B cell (primary cell): ENCODE measurements around the gene MOSPD3. TPM values are rescaled to one million over a fixed set of nuclear protein-coding genes. Genes with fewer than 3 reads are reported as not detected.

ENCODE experiments used
- ATAC-seq: fragments of 200-7000 bp; cut with Tn5 transposase; one replicate; pipeline ENCODE4 v1.10.0; 2021; ENCODE audit warnings: low read depth, mild to moderate bottlenecking, moderate number of reproducible peaks, moderate library complexity
- CTCF ChIA-PET: fragments of 350-600 bp; sonication (Branson Sonifier 250); formaldehyde crosslinking; loops from one replicate; lab custom pipeline; 2021; ENCODE audit warnings: antibody characterized with exemption, inconsistent platforms; lab: Charles Lee
- POLR2A ChIA-PET: fragments of 350-600 bp; sonication (Branson Sonifier 250); formaldehyde crosslinking; loops from one replicate; lab custom pipeline; 2021; ENCODE audit warnings: antibody characterized with exemption; lab: Charles Lee
- DNase-seq: peaks from one replicate; pipeline ENCODE4 v3.0.0; 2013
- H2AFZ ChIP-seq: 2 replicates; pipeline ENCODE4 v1.6.1; 2012; ENCODE audit warnings: mild to moderate bottlenecking, low read depth, low read length; ENCODE audit not compliant: insufficient read depth, poor library complexity, severe bottlenecking
- H3K27ac ChIP-seq, 2 donors: 1 replicate in 1 of 2; 2 replicates in 1 of 2; pipeline ENCODE4 v1.5.1; 2012 to 2013; ENCODE audit warnings: low read length in 2 of 2, mild to moderate bottlenecking in 2 of 2, moderate library complexity in 1 of 2
- H3K27me3 ChIP-seq, 4 experiments: fragments of 200-600 bp in 1 of 4; sonication (generic) in 1 of 4; replicated peaks in 1 of 4; 1 replicate in 2 of 4; 2 replicates in 2 of 4; pipeline versions ENCODE4 v1.6.1 to v1.7.0; 2013 to 2016; ENCODE audit warnings: low read length in 3 of 4, mild to moderate bottlenecking in 2 of 4, mixed read lengths in 1 of 4, moderate library complexity in 1 of 4; ENCODE audit not compliant: insufficient read depth in 4 of 4, control insufficient read depth in 3 of 4; ENCODE audit errors: control extremely low read depth in 1 of 4
- H3K36me3 ChIP-seq, 2 experiments: replicated peaks in 1 of 2; 1 replicate in 1 of 2; 2 replicates in 1 of 2; pipeline versions ENCODE4 v1.6.1 to v1.7.1; 2013; ENCODE audit warnings: low read length in 1 of 2; ENCODE audit not compliant: insufficient read depth in 2 of 2, control insufficient read depth in 1 of 2; ENCODE audit errors: control extremely low read depth in 1 of 2, extremely low read depth in 1 of 2
- H3K4me1 ChIP-seq, 2 donors: fragments of 200-600 bp in 1 of 2; sonication (generic) in 1 of 2; 1 replicate in 1 of 2; 2 replicates in 1 of 2; pipeline versions ENCODE4 v1.5.1 to v1.6.1; 2013 to 2017; ENCODE audit warnings: low read length in 2 of 2; ENCODE audit not compliant: control insufficient read depth in 2 of 2, insufficient read depth in 2 of 2
- H3K4me2 ChIP-seq: replicated peaks from 2 replicates; pipeline ENCODE3; 2012; ENCODE audit warnings: mild to moderate bottlenecking, low read depth, low read length; ENCODE audit not compliant: poor library complexity, severe bottlenecking
- H3K4me3 ChIP-seq, 5 experiments: fragments of 200-600 bp in 1 of 5; sonication (generic) in 1 of 5; 1 replicate in 3 of 5; 2 replicates in 2 of 5; pipeline versions ENCODE4 v1.5.1 to v1.7.0; 2011 to 2016; ENCODE audit warnings: low read length in 4 of 5, mild to moderate bottlenecking in 4 of 5, low read depth in 2 of 5, control low read depth in 1 of 5, moderate library complexity in 1 of 5; ENCODE audit not compliant: insufficient read depth in 1 of 5; ENCODE audit errors: control extremely low read depth in 1 of 5, extremely low read depth in 1 of 5
- H3K79me2 ChIP-seq: fragments of 200-600 bp; sonication (generic); one replicate; pipeline ENCODE4 v1.6.0; 2016; ENCODE audit warnings: low read length; ENCODE audit not compliant: control insufficient read depth, insufficient read depth
- H3K9ac ChIP-seq: fragments of 200-600 bp; sonication (generic); 2 replicates; pipeline ENCODE4 v1.6.1; 2017; ENCODE audit warnings: mild to moderate bottlenecking, low read length, moderate library complexity
- H3K9me3 ChIP-seq, 3 donors: one replicate each; pipeline versions ENCODE4 v1.6.1 to v1.7.1; 2013; ENCODE audit warnings: low read length in 2 of 3; ENCODE audit not compliant: control insufficient read depth in 2 of 3, insufficient read depth in 1 of 3; ENCODE audit errors: control extremely low read depth in 1 of 3
- H4K20me1 ChIP-seq: 2 replicates; pipeline ENCODE4 v1.6.0; 2012; ENCODE audit warnings: mild to moderate bottlenecking, low read length; ENCODE audit not compliant: insufficient read depth, control insufficient read depth, poor library complexity, severe bottlenecking
- H3K27ac Mint-ChIP-seq: one replicate; pipeline ENCODE4 v1.8.0; 2021; ENCODE audit warnings: mixed read lengths
- H3K27me3 Mint-ChIP-seq: one replicate; pipeline ENCODE4 v1.8.0; 2021; ENCODE audit warnings: mixed read lengths
- H3K4me1 Mint-ChIP-seq: one replicate; pipeline ENCODE4 v1.8.0; 2021; ENCODE audit warnings: mixed read lengths
- H3K4me3 Mint-ChIP-seq: one replicate; pipeline ENCODE4 v1.8.0; 2021; ENCODE audit warnings: mixed read lengths
- H3K9me3 Mint-ChIP-seq: one replicate; pipeline ENCODE4 v1.8.0; 2022; ENCODE audit warnings: mixed read lengths; ENCODE audit not compliant: insufficient read depth
- EZH2 ChIP-seq: IDR thresholded peaks from 2 replicates; pipeline ENCODE4 v1.6.1; 2012; ENCODE audit warnings: borderline replicate concordance, low read depth, mild to moderate bottlenecking, moderate library complexity, low read length; ENCODE audit not compliant: insufficient read depth, poor library complexity, severe bottlenecking
- WGBS: methylation state at CpG from one replicate; pipeline ENCODE4 v1.1.5; 2013; ENCODE audit warnings: missing lambda C conversion rate; ENCODE audit not compliant: insufficient coverage; 5-methylcytosine and 5-hydroxymethylcytosine counted together
- intact Hi-C: fragments of 100-400 bp; cut with micrococcal nuclease; formaldehyde crosslinking; loops from one replicate; pipeline ENCODE4 v1.10.0; 2022
- polyA plus RNA-seq: library from polyadenylated mRNA; depleted of rRNA; stranded (reverse); fragments of >200 nt; gene quantifications from 2 replicates; pipeline ENCODE4 v1.2.3, GENCODE V29; 2012
- total RNA-seq, 2 donors: library from RNA; stranded (reverse); fragments of 120-200 nt in 1 of 2; gene quantifications; 1 replicate in 1 of 2; 2 replicates in 1 of 2; pipeline versions ENCODE4 v1.2.3 to v1.2.4, GENCODE V29; 2013 to 2022
- TF ChIP-seq, protein P1 (sequence below): fragments of 200-600 bp; IDR thresholded peaks from one replicate; pipeline ENCODE4 v1.8.0; 2022; ENCODE audit warnings: antibody characterized with exemption, mild to moderate bottlenecking

The MOSPD3 gene
- total and polyA plus RNA-seq, 2 donors (not counting 1 experiment from before 2014, with no cell fraction given): 18.8 to 19.2 TPM

DNA sequence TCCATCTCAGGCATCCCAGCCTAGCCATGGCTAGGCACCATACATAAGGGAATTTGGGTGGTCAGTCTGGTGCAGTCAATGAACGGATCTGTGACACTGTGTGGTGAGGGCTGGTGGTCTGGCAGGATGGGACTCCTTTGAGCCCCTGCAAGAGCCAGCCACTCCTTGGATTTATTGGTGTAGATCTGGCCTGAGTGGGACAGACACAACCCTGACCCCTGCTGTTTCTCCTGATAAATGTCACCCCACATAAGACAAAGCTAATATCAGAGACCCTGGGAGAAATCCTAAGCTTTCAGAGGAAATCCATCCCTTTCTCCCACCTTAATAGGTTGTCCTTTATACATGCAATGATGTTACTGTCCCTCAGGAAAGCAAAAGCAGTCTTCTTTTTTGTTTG lies 23.9 kb upstream of the MOSPD3 start:
- Histone ChIP-seq H3K4me2 (no peak overlapping the region), H3K9me3 (no peaks in the 10 kb centered on the region), H3K27me3 (peaks cover 0 to 22% (median 7%) of the 10 kb centered on the region in 4 experiments), H3K27ac (no peak overlapping the region), H3K4me1 (peaks cover 14 to 23% of the 10 kb centered on the region in 2 donors), H3K9ac (no peak overlapping the region), H4K20me1 (peaks cover 15% of the 10 kb centered on the region), H3K4me3 (no peak overlapping the region), H2AFZ (no peak overlapping the region), H3K36me3 (no peaks in the 10 kb centered on the region), H3K79me2 (peaks cover 18% of the 10 kb centered on the region)
- peaks cover 28% of the 10 kb centered on the region for H3K4me1 Mint-ChIP-seq
- H3K27me3 Mint-ChIP-seq: peaks cover 19% of the 10 kb centered on the region
- peak overlapping the region; percentile 72 for H3K4me3 Mint-ChIP-seq
- intact Hi-C loops: loop anchor here (1.0 to 5.0 kb wide), 2 partner anchors 24 to 506 kb away; partner anchors contain the start of gene ZNF3
- no peaks in the 10 kb centered on the region for H3K9me3 Mint-ChIP-seq
- ChIA-PET POLR2A (interaction anchor here (0.7 to 1.1 kb wide), 5 partner anchors 19 to 302 kb away, joined by 3 to 4 read pairs (median 3); partner anchors contain the start of gene AGFG2), CTCF (interaction anchor here (0.6 to 11.1 kb wide), 27 partner anchors 15 to 263 kb away, joined by 3 to 226 read pairs (median 4); partner anchors contain the start of genes AGFG2, MOSPD3, PCOLCE and SLC12A9)
- peak overlapping the region; percentile 42 for H3K27ac Mint-ChIP-seq
- WGBS: 60% methylated on average over 1 of the region's 1 CpG
- DNase-seq: no peak
- ATAC-seq: no peak
- TF ChIP-seq, protein P1, sequence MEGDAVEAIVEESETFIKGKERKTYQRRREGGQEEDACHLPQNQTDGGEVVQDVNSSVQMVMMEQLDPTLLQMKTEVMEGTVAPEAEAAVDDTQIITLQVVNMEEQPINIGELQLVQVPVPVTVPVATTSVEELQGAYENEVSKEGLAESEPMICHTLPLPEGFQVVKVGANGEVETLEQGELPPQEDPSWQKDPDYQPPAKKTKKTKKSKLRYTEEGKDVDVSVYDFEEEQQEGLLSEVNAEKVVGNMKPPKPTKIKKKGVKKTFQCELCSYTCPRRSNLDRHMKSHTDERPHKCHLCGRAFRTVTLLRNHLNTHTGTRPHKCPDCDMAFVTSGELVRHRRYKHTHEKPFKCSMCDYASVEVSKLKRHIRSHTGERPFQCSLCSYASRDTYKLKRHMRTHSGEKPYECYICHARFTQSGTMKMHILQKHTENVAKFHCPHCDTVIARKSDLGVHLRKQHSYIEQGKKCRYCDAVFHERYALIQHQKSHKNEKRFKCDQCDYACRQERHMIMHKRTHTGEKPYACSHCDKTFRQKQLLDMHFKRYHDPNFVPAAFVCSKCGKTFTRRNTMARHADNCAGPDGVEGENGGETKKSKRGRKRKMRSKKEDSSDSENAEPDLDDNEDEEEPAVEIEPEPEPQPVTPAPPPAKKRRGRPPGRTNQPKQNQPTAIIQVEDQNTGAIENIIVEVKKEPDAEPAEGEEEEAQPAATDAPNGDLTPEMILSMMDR: peak; percentile 41
- no peak for TF ChIP-seq EZH2

DNA sequence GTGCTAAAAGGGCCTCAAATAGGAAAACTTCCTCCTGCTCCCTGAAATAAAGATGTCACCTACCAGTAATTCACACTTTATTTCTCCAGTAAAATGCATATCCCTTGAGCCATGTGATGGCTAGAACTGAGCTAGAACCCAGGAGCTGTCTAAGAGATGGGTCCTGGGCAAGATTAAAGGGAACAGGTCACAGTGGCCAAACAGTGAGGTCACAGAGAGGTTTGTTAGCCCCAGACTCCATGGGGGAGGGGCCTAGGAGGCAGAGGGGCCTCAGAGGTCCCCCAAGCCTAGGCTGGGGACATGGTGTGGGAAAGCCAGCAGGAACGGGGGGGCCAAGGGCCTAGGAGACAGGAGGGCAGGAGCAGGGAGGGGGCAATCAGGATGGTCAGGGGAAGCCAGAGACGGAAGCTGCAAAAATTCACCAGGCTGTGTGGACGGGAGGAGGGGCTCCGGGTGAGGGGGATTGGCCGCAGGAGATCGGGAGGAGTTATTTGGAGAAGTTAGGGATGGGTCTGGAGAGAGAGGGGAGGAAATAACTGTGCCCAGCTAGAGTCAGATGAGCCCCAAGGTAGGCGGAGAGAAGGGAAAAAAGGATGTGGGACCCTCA lies 22.9 kb upstream of the MOSPD3 start:
- Histone ChIP-seq H3K4me2 (no peak overlapping the region), H3K27me3 (peaks cover 0 to 22% (median 7%) of the 10 kb centered on the region in 4 experiments), H3K9ac (no peak overlapping the region), H3K79me2 (peaks cover 14% of the 10 kb centered on the region), H3K4me1 (peaks cover 12 to 14% of the 10 kb centered on the region in 2 donors), H2AFZ (no peak overlapping the region), H3K9me3 (no peaks in the 10 kb centered on the region), H3K4me3 (no peak overlapping the region), H3K27ac (no peak overlapping the region), H4K20me1 (peaks cover 15% of the 10 kb centered on the region), H3K36me3 (no peaks in the 10 kb centered on the region)
- 64% methylated on average over 4 of the region's 7 CpGs for WGBS
- intact Hi-C loops: loop anchor here (5.0 kb wide), 1 partner anchor 507 kb away; the partner anchor contains the start of gene ZNF3
- Mint-ChIP-seq H3K27ac (no peak overlapping the region), H3K27me3 (peaks cover 19% of the 10 kb centered on the region), H3K4me3 (no peak overlapping the region), H3K4me1 (peaks cover 20% of the 10 kb centered on the region), H3K9me3 (no peaks in the 10 kb centered on the region)
- no peak for TF ChIP-seq EZH2
- TF ChIP-seq, protein P1: no peak
- no peak for ATAC-seq
- POLR2A ChIA-PET: interaction anchor here (1.1 kb wide), 2 partner anchors 20 to 26 kb away, joined by 4 read pairs; no protein-coding TSS in a partner anchor
- CTCF ChIA-PET: interaction anchor here (0.8 to 11.1 kb wide), 18 partner anchors 14 to 262 kb away, joined by 3 to 226 read pairs (median 4); partner anchors contain the start of genes AGFG2, MOSPD3, PCOLCE and SLC12A9
- DNase-seq: no peak
